GM19351 (cell line): ENCODE measurements around the gene ABCC4.

ENCODE experiments used
- ATAC-seq: cut with Tn5 transposase; IDR thresholded peaks from one replicate; pipeline ENCODE4 v1.9.1; 2021; ENCODE audit warnings: mild to moderate bottlenecking, moderate library complexity; ENCODE audit not compliant: unreplicated experiment

The ABCC4 gene

DNA sequence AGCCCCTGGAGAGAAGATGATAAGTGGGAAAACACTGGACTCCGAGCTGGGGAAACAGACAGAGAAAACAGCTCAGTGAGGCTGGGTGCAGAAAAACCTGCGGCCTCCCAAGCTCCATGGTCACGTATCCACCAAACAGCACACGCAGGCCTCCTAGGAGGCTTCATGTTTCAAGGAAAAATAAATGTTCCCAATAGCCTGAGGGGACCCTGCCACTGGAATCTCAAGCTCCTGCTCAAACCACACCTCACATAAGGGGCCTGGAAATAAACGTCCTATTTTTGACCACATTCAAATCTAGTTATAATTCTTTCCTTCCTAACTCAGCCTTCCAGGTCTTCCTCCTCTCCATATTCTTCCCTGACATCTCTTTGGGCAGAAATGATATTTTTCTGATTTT, 225.7 kb downstream of the ABCC4 start:
- no peak for ATAC-seq

DNA sequence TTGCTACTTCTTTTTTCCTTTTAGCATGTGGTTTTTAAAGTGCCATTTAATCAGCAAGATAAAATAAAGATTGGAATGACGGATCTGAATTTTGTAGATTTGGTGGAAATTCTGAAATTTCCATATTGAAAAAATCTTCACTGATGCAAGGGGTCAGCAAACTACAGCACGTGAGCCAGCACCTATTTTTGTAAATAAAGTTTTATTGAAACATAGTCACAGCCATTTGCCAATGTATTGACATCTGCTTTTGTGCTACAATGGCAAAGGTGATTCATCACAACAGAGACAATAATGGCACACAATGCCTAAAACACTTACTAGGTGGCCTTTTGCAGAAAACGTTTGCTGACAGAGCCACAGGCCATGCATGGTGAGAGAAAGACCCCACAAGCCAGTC, 226.4 kb downstream of the ABCC4 start:
- no peak for ATAC-seq

GRCh38 chr13:95073747-95074311, 227.4 kb downstream of the ABCC4 start:
- ATAC-seq: no peak

- ATAC-seq: no peak
Measured at GRCh38 chr13:95067303-95067702, 233.9 kb downstream of the ABCC4 start.

DNA sequence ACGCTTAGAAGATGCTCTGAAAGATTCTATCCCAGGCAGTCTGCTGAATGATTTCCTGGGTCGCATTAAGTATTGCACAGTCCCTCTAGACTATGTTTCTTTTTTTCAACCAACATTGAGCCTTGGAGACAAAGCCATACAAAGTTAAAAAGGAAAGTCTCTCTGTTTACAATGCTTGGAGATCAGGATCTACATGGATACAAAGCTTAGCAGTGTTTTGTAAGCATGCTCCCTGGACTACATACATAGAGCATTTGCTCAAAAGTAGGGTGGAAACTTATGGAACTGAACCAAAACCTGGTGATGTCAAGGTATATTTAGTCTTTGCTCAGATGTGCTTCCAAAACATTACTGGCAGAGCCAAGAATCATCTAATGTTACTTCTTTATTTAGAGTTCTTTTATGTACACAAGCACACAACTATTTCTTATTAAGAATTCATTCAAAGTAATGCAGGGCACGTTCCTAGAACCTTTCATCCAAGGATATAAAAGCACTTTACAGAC, 241.2 kb downstream of the ABCC4 start:
- ATAC-seq: no peak

DNA sequence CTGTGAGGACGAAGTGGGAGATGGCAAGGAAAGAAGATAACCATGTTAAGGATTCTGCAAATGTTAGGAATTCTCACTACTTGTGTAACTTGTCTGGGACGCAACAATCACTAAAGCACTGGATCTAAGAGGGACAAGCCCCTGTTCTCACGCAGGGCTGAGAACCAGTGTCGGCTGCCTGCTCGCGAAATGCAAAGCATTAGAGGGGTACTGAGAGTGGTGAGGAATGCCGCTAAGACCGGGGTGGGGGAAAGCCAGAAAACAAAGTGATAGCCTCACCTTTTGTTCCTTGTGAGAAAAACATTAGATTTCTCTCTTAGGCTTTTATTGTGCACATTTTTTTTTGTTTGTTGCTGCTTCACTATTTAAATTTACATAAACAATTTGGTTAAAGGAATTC, 241.9 kb downstream of the ABCC4 start:
- no peak for ATAC-seq

GRCh38 chr13:95058680-95059079, 242.6 kb downstream of the ABCC4 start:
- ATAC-seq: no peak

- no peak for ATAC-seq
Measured at GRCh38 chr13:95056266-95056665, 245.0 kb downstream of the ABCC4 start.

- peak; percentile 80 for ATAC-seq
Measured at GRCh38 chr13:95050800-95051615, 250.2 kb downstream of the ABCC4 start.

DNA sequence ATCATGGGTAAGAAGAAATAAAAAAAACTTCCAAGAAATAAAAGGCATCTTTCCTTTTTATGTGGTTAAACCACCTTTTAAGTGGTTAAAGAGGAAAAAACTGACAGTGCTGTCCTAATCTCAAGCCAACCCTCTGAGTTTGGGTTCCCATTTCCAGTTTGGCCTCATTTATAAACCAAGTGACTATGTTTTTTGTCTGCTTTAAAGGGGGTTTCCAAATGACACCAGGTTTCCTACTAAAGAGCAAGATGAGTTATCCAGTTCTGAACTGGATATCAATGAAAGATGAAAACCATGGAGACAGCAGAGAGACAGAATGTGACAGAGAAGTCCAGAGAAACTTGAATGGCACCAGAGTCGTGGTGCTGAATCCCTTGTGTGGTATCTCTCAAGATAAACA, 251.5 kb downstream of the ABCC4 start:
- no peak for ATAC-seq

DNA sequence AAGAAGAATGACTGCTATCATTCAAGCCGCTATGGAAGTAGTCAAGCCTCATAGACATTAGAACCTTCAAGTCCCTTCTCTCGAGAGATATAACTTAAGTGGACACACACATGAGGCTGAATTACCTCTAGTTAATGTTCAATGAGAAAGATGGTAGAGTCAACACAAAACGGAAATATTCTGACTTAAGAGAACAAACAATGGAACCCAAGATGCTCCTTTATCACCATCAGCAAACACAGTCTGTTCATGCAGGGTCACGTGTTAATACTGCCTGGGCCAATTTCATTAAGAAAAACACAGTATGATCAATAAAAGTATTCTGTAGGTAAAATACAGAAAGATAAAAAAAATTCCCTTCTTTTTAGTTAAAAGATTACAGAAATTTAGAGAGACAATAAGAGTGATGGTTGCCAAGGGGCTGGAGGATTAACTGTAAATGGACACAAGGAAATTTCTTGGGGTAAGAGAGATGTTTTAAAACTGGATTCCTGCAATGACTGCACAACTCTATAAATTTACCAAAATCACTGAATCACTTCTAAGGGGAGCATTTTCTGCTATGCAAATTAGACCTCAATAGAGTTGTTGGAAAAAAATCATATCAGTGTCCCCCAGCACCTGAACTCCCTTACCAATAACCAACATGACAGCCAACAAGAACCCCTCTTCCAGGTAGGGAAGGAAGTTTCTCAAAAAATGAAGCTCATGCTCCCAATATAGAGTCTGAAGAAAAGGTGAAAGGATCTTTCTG, 256.6 kb downstream of the ABCC4 start:
- no peak for ATAC-seq

DNA sequence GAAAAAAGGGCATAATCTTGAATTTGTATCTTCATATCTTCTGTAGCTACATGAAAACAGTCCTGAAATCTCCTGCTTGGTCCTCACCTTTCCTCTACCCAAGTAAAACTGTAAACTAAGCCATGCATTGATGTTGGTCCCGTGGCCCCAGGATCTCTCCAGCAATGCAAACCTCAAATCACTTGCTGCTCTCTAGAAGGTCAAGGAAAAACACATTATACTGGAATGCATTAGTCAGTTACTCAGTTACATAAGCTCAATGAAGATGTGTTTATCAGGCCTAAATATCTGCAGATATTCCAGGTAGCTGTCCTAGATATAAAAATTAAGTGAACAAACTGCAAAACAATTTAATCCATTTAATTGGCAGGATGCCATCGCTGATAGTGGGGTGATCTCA, 261.8 kb downstream of the ABCC4 start:
- ATAC-seq: no peak

DNA sequence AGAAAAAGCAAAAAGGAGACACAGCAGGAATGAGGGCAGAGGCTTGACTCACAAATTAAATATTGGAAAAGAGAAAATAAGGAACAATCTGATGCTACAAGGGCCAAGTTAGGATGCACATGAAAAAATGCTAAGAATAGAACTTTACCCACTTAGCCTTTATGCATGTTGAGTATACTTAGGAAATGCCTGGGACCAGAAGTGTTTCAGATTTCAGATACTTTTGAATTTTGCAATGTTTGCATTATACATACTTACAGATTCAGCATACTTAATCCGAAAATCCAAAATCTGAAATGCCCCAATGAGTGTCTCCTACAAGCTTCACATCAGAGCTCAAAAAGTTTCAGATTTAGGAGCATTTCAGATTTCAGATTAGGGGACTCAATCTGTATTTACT, 262.3 kb downstream of the ABCC4 start:
- no peak for ATAC-seq

DNA sequence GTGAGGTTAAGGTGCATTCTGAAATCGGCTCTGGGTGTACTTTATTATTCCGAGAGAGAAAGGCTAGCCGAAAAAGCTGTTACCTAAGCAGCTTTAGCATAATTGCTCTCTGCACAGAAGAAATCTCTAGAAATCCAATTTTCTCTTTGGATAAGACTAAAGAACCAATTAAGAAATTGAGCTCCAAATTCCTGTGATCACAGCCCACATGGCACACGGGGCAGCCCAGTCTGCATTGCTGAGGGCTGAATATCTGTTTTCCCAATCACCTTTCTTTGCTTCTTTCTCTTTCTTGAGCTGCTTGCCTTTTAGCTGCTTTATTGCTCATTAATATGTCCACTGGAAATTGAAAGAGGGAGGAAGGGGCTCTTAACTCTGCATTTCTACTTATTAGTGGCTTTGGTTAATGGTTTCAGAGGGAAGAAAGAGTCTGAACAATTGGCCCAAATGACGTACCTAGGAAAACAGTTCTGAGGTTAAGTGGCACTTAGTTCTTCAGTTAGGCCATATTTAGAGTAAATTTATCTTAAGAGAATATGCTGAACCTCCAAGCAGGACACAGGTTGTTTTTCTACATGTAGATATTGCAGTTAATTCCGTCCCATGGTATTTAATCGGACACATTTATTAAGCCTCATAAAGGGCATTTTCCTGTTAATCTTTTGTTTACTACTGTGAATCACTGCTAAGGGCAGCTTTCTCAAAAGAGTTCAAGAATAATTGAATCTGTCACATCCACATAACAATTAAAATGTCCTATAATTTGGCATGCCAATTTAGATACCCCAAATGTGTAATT, 265.7 kb downstream of the ABCC4 start:
- no peak for ATAC-seq

GRCh38 chr13:95033890-95034289, 267.4 kb downstream of the ABCC4 start:
- ATAC-seq: peak; percentile 81

GRCh38 chr13:95032121-95032520, 269.1 kb downstream of the ABCC4 start:
- ATAC-seq: no peak

GRCh38 chr13:95030821-95031343, 270.4 kb downstream of the ABCC4 start:
- ATAC-seq: no peak

GRCh38 chr13:95027638-95028037, 273.6 kb downstream of the ABCC4 start:
- ATAC-seq: no peak

- ATAC-seq: no peak
Measured at GRCh38 chr13:95025116-95025515, 276.1 kb downstream of the ABCC4 start.

DNA sequence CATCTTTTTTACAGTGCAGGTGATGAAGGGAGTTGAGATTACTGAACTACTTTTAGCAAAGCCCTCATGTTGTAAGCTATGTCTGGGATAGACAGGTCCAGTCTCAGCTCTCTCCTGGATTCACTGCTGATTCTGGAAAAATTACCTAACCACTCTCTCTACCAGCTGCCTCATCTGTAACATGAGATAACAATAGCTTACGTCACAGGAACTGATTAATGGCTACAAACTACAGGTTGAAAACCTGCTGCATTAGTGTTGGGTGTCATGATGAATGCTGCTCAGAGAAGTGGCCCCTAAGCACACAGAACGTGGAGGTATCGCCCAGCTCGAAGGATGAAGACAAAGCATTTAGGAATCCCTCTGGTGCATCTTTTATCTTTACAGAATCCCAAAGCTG, 277.8 kb downstream of the ABCC4 start:
- no peak for ATAC-seq
